Measurements from ENCODE around the gene TTR.

DNA sequence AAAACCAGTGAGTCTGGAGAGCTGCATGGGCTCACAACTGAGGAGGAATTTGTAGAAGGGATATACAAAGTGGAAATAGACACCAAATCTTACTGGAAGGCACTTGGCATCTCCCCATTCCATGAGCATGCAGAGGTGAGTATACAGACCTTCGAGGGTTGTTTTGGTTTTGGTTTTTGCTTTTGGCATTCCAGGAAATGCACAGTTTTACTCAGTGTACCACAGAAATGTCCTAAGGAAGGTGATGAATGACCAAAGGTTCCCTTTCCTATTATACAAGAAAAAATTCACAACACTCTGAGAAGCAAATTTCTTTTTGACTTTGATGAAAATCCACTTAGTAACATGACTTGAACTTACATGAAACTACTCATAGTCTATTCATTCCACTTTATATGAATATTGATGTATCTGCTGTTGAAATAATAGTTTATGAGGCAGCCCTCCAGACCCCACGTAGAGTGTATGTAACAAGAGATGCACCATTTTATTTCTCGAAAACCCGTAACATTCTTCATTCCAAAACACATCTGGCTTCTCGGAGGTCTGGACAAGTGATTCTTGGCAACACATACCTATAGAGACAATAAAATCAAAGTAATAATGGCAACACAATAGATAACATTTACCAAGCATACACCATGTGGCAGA is 3.6 kb downstream of the TTR start:
- no peak for TF ChIP-seq POLR2AphosphoS5 (IDR thresholded peaks at IDR 0.05; ENCODE audit: low read depth)
- TF ChIP-seq, protein P1, sequence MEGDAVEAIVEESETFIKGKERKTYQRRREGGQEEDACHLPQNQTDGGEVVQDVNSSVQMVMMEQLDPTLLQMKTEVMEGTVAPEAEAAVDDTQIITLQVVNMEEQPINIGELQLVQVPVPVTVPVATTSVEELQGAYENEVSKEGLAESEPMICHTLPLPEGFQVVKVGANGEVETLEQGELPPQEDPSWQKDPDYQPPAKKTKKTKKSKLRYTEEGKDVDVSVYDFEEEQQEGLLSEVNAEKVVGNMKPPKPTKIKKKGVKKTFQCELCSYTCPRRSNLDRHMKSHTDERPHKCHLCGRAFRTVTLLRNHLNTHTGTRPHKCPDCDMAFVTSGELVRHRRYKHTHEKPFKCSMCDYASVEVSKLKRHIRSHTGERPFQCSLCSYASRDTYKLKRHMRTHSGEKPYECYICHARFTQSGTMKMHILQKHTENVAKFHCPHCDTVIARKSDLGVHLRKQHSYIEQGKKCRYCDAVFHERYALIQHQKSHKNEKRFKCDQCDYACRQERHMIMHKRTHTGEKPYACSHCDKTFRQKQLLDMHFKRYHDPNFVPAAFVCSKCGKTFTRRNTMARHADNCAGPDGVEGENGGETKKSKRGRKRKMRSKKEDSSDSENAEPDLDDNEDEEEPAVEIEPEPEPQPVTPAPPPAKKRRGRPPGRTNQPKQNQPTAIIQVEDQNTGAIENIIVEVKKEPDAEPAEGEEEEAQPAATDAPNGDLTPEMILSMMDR (IDR thresholded peaks at IDR 0.05; ENCODE audit: insufficient read depth, low read length), result no peak

Measured in HL-60 (cell line).